HG02623 (cell line): ENCODE results near the gene TRIP10.
A peak's percentile ranks its signal among the peaks of the same experiment; 100 is the strongest.
"Not testable (repeated sequence)": the region's sequence is repeated elsewhere in the genome, so short reads cannot be mapped to it uniquely, and the experiment has no call there.

Source experiments
- ATAC-seq: cut with Tn5 transposase; IDR thresholded peaks from one replicate; pipeline ENCODE4 v1.9.1; 2021; ENCODE audit warnings: moderate library complexity; ENCODE audit not compliant: unreplicated experiment

Gene TRIP10

DNA sequence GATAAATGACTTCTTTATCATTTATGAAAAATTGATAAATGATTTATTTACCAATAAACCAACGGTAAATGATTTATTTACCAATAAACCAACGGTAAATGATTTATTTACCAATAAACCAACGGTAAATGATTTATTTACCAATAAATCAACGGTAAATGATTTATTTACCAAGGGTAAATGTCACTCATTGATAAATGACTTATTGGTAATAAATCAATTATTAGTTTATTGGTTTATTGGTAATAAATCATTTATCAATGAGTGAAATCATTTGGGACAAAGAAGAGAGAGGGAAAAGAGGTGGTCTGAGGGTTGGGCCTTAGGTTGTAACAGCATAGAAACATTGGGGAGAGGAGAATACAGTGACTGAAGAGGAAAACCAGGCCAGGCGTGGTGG lies 54.5 kb downstream of the TRIP10 start:
- no peak for ATAC-seq

DNA sequence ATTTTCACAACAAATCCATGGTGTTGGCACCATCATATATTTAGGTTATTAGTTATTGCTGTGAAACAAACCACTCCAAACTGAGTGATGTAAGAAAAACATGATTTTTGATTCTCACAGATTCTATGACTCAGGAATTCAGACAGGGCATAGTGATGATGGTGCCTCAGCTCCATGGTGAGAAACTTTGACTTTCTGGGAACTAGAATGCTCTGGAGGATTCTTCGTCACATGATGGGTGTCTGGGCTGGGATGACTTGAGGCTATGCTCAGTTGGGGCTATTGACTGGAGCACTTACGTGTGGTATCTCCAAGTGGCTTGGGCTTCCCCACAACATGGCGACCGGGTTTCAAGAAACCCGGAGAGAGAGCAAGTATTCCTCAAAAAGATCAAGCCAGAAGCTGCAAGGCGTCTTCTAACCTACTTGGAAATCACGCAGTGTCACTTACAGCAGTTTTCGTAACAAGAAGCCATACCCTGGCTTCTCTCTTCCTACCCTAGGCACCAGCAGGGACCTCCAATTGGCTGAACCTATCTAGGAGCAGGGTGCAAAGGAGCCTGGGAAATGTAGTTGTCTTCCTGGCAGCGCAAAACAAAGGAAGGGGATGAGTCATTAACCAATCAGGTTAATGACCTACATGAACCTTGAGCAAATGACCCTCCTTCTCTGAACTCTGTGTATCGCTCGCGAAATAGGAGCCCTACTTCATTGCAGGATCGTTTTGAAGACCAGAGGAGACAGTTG lies 55.4 kb downstream of the TRIP10 start:
- no peak for ATAC-seq

DNA sequence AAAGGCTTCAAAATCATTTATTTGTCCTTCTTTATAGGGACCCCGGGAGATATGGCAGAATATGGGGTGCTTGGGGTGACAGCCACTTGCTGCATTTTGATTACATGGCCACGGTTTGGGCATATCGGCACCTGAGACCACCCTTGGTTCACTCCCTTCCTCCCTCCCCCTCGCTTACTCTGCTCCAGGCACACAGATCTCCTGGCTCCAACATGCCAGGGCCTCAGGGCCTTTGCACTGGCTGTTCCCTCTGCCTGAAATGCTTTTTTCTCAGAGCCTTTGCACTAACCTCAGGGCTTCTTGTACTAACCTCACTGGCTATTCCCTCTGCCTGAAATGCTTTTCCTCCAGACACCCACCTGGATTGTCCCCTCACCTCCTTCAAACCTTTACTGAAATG lies 56.8 kb downstream of the TRIP10 start:
- no peak for ATAC-seq

DNA sequence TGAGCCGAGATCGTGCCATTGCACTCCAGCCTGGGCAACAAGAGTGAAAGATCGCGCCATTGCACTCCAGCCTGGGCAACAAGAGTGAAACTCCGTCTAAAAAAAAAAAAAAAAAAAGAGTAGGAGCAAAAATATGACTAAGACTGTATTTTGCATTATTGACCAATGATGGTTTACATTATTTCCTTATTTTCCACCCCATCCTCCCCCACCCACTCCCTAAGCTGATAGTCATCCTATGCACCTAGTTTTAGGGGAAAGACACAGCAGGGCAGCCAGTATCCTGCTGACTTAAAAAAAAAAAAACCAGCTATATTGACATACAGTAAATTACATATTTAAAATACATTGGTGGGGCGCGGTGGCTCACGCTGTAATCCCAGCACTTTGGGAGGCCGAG lies 58.2 kb downstream of the TRIP10 start:
- ATAC-seq, result no peak

DNA sequence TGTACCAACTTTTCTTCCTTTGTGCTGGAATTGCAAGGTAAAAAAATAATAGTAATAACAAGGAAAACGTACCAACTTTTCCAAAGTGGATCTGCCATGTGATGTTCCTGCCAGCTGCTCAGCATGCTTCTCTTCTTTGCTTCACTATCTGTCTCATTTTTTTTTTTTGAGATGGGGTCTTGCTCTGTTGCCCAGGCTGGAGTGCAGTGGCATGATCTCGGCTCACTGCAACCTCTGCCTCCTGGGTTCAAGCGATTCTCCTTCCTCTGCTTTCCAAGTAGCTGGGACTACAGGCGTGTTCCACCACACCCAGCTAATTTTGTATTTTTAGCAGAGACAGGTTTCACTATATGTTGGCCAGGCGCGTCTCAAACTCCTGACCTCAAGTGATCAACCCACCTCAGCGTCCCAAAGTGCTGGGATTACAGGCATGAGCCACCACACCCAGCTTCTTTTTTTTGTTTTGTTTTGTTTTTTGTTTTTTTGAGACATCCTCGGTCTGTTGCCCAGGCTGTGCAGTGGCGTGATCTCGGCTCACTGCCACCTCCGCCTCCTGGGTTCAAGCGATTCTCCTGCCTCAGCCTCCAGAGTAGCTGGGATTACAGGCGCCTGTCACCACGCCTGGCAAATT lies 60.8 kb downstream of the TRIP10 start:
- not testable (repeated sequence) for ATAC-seq

DNA sequence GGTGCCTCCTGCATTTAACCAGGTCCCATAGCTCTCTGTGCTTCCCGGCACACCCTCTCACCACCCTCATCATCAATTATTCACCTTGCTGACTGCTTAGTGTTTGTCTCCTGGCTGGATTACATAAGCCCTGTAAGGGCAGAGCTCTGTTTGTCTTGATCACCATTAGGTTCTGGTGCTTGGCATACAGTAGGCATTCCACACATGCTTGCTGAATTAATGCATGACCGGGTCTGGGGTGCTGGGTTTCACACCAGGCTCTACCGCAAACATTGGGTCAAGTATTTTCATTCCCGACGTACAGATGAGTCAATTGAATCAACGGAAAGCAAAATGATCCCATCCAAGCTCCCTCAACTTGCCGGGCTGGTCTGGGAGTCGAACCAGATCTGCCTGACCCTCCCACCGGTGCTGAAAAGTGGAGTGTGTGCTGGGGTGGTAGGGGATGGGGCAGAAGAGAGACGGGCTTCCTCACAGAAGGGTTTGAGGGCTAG lies 61.6 kb downstream of the TRIP10 start:
- peak; percentile 28 for ATAC-seq
